Measurements from ENCODE around the gene GRM8.

- TF ChIP-seq CTCF (conservative IDR thresholded peaks at IDR 0.05; ENCODE audit: low read depth, low read length) (no peak), EZH2 (IDR thresholded peaks at IDR 0.05; ENCODE audit: borderline replicate concordance, low read depth, low read length, poor library complexity, severe bottlenecking) (no peak)
Measured at GRCh38 chr7:127209886-127210285, 42.9 kb downstream of the GRM8 start.
